ENCODE results near the gene SOX6.
"Not testable (repeated sequence)": the region's sequence is repeated elsewhere in the genome, so short reads cannot be mapped to it uniquely, and the experiment has no call there.

Gene SOX6

DNA sequence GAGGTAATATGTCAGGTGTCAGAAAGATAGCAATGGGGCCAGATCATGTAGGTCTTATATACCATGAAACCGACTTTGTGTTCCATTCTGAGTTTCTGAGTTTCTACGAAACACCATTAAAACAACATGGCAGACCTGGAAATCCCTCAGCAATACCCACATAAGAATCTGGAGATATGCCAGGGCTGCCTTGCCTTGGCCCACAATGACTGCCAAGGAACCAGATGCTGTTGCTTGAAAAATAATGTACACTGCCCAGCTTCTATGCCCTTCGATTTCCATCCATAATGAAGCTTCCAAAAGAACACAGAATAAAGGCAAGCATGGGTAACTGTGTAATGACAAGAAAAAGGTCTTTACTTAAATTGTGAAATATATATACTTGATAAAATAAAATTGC lies 277.4 kb downstream of the SOX6 start:
- no peaks in the 10 kb centered on the region for H3K27me3 Mint-ChIP-seq
- peaks cover 0 to 2% of the 10 kb centered on the region in 2 donors for H3K36me3 Mint-ChIP-seq
- DNase-seq = no peak
- H3K9me3 Mint-ChIP-seq = peaks cover 12 to 19% of the 10 kb centered on the region in 2 donors
- H3K27ac Mint-ChIP-seq = no peak overlapping the region
- no peak for ATAC-seq (replicated peaks)
- H3K4me1 Mint-ChIP-seq = no peaks in the 10 kb centered on the region
- no peak overlapping the region for H3K4me3 Mint-ChIP-seq

DNA sequence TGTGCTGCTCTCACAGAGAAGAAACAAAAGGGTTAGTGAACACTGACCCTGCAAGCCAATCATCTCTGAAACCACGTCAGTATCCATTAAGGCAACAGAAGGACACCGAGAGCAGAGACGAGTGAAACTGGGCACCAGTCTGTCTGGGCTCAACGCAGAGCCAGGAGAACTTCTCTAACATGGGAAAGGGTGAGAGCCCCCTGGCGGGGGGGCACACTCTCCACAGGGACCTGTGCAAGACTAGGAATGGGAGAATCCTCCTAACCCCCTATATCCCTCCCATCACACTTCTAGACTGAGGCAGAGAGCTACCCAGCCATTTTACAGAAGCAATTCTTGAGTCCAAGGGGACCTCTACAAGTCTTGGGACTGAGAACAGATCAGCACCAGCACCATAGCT lies 285.8 kb downstream of the SOX6 start:
- H3K9me3 Mint-ChIP-seq = peaks cover 10 to 20% of the 10 kb centered on the region in 2 donors

DNA sequence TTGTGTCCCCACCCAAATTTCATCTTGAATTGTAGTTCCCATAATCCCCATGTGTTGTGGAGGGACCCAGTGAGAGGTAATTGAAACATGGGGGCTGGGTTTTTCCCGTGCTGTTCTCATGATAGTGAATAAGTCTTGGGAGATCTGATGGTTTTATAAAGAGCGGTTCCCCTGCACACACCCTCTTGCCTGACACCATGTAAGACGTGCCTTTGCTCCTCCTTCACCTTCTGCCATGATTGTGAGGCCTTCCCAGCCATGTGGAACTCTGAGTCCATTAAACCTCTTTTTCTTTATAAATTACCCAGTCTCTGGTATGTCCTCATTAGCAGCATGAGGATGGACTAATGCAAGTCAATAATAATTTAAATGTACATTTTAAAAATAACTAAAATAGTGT lies 289.1 kb downstream of the SOX6 start:
- not testable (repeated sequence) for H3K9me3 Mint-ChIP-seq; H3K4me3 Mint-ChIP-seq; DNase-seq; H3K36me3 Mint-ChIP-seq; ATAC-seq (replicated peaks); H3K27me3 Mint-ChIP-seq; H3K27ac Mint-ChIP-seq; H3K4me1 Mint-ChIP-seq

More for the DNA sequence above, 285.8 kb downstream of the SOX6 start:
- no peaks in the 10 kb centered on the region for H3K27me3 Mint-ChIP-seq
- H3K4me1 Mint-ChIP-seq = no peaks in the 10 kb centered on the region
- DNase-seq = no peak
- peaks cover 0 to 2% of the 10 kb centered on the region in 2 donors for H3K36me3 Mint-ChIP-seq
- H3K27ac Mint-ChIP-seq = no peak overlapping the region
- no peak overlapping the region for H3K4me3 Mint-ChIP-seq
- no peak for ATAC-seq (replicated peaks)

DNA sequence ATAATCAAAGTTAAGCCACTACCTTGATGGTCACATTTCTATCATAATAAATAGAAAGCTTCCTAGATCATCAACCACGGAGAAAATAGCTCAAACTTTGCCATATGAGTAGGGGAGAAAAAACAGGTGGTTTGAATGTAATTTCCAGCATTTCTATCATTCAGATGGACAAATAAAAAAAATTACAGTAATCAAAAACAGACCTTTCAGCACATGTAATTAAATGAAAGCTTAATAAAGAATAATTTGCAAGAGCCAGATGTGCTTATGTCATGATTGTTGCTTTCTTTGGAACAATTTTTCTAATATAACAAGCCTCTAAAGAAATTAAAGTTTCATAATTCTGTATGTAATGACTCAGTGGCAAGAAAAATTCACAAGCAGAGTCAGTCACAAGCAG lies 297.0 kb downstream of the SOX6 start:
- peaks cover 3 to 6% of the 10 kb centered on the region in 2 donors for H3K9me3 Mint-ChIP-seq
- ATAC-seq (replicated peaks) (no peak), DNase-seq (no peak)
- no peaks in the 10 kb centered on the region for H3K27me3 Mint-ChIP-seq
- H3K4me1 Mint-ChIP-seq = no peaks in the 10 kb centered on the region
- no peaks in the 10 kb centered on the region for H3K36me3 Mint-ChIP-seq
- H3K27ac Mint-ChIP-seq = no peak overlapping the region
- H3K4me3 Mint-ChIP-seq = no peak overlapping the region

DNA sequence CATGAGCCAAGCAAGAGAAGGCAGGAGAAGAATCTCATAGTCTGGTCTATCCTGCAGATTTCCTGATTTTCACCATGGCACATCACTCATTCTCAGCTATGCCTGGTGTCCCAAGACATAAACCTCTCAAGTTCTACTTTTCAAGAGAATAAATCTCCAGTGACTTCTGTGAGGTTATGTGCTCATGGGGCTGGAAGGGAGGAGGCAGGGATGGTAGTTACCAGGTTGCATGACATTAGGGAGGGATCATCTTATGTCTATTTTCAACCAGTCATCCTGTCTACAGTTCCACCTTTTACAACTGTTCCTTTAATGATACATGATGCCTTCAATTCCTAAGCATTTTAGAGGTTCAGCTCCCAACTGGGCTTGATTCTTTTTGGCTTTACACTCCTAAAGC lies 297.7 kb downstream of the SOX6 start:
- Mint-ChIP-seq H3K4me1 (no peaks in the 10 kb centered on the region), H3K36me3 (no peaks in the 10 kb centered on the region), H3K27me3 (no peaks in the 10 kb centered on the region), H3K9me3 (peaks cover 3 to 6% of the 10 kb centered on the region in 2 donors), H3K4me3 (no peak overlapping the region), H3K27ac (no peak overlapping the region)
- ATAC-seq (replicated peaks) (no peak), DNase-seq (no peak)

DNA sequence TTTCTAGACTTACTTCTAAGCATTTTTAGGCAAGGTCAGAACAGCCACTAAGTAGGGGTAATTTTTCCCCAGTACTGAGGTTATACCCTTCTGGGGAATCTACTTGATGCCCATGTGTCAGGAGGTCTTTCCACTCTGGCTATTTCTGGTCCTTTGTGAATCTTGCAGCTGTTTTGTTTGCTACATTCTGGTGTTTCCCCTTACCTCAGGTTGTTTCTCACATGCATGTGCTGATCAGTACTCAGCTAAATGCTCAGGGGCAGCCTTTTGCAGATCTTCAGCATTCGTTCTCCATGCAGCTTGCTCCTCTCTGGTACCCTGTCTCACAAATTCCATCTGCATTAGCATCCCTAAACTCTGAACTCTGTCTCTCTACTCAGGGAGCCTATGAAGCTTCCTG lies 303.6 kb downstream of the SOX6 start:
- peaks cover 0 to 3% of the 10 kb centered on the region in 2 donors for H3K9me3 Mint-ChIP-seq
- H3K4me3 Mint-ChIP-seq = no peak overlapping the region
- no peak overlapping the region for H3K27ac Mint-ChIP-seq
- H3K27me3 Mint-ChIP-seq = no peaks in the 10 kb centered on the region
- no peaks in the 10 kb centered on the region for H3K36me3 Mint-ChIP-seq
- no peaks in the 10 kb centered on the region for H3K4me1 Mint-ChIP-seq
- no peak for DNase-seq
- ATAC-seq (replicated peaks) = no peak

DNA sequence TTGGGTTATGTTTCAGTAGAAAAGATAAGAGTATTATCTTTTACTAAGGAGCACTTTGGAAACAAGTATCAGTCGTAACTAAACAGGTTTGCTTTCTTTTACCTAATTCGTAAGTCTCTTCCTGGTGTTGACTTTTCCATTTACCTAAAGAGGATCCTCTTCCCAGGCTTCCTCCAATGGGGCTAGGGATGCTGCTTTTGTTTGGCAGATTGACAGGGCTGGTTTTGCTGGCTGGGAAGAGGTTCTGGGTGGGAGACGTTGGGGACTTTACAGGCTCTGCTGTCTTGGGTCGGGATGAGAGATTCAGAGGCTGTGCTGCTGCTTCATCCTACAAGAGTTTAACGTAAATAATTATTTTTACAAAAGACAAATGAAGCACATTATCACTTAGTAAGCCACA lies 306.7 kb downstream of the SOX6 start:
- H3K4me3 Mint-ChIP-seq = no peak overlapping the region
- H3K27me3 Mint-ChIP-seq = no peaks in the 10 kb centered on the region
- no peak overlapping the region for H3K27ac Mint-ChIP-seq
- H3K36me3 Mint-ChIP-seq = no peaks in the 10 kb centered on the region
- peaks cover 0 to 3% of the 10 kb centered on the region in 2 donors for H3K9me3 Mint-ChIP-seq
- H3K4me1 Mint-ChIP-seq = no peaks in the 10 kb centered on the region
- DNase-seq (no peak), ATAC-seq (replicated peaks) (no peak)

DNA sequence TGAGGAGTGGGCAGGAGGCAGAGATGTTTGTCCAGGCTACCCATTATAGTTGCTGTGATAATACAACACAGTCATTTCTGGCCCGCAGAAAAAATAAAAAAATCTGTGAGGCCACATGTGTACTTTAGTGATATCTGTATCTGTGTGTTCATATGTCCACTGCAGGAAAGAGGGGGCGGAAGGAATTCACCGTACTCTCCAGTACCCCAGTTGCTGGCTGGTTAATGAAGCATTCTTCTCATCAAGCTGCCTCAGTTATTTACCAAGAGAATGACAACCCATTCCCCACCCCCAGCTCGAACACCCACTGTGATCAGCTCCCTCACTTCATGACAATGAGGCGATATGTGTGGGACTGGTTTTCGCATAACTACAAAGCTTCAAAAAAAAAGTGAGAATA lies 309.3 kb downstream of the SOX6 start:
- H3K27me3 Mint-ChIP-seq = no peaks in the 10 kb centered on the region
- H3K36me3 Mint-ChIP-seq = no peaks in the 10 kb centered on the region
- DNase-seq (no peak), ATAC-seq (replicated peaks) (no peak)
- no peaks in the 10 kb centered on the region for H3K4me1 Mint-ChIP-seq
- no peak overlapping the region for H3K4me3 Mint-ChIP-seq
- no peak overlapping the region for H3K27ac Mint-ChIP-seq
- no peaks in the 10 kb centered on the region for H3K9me3 Mint-ChIP-seq

DNA sequence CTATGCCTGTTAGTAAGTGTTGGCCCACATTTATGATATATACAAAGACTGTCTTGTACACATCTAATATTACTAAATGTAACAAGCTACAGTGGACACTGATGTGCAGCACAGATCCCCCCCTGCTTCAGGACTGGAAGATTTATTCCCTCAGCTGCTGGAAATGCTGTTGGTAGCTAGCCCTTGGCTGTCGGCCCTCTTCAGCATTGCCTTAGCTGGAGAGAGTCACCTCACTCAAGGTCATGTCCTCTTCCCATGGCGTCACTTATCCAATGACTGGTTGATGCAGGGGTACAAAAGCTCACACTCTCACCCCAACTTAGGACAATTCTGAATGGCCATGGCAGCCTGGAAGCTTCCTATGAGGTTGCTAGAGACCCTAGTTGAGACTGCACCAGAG lies 312.7 kb downstream of the SOX6 start:
- DNase-seq = no peak
- H3K36me3 Mint-ChIP-seq = no peaks in the 10 kb centered on the region

DNA sequence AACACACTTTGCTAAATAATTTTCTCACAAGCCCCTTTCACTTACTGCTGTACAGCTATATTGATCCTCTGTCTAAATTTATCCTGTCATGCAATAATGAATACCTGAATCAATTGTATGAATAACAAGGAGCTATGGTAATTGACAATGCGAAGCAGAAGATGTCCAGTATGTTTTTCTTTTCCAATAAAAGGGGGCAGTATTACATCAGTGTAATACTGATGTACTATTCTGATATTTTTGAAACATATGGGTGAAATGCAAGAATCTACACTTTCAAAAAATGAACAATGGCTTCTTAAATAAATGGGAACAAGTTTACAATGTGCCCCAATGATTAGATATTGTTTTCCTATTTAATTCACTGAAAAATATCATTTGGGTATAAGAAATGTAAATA lies 315.1 kb downstream of the SOX6 start:
- Mint-ChIP-seq H3K9me3 (no peaks in the 10 kb centered on the region), H3K4me1 (no peaks in the 10 kb centered on the region)

More for the DNA sequence above, 312.7 kb downstream of the SOX6 start:
- H3K4me3 Mint-ChIP-seq = no peak overlapping the region
- H3K4me1 Mint-ChIP-seq = no peaks in the 10 kb centered on the region
- ATAC-seq (replicated peaks) = no peak
- H3K27me3 Mint-ChIP-seq = no peaks in the 10 kb centered on the region
- H3K27ac Mint-ChIP-seq = no peak overlapping the region
- H3K9me3 Mint-ChIP-seq = no peaks in the 10 kb centered on the region

DNA sequence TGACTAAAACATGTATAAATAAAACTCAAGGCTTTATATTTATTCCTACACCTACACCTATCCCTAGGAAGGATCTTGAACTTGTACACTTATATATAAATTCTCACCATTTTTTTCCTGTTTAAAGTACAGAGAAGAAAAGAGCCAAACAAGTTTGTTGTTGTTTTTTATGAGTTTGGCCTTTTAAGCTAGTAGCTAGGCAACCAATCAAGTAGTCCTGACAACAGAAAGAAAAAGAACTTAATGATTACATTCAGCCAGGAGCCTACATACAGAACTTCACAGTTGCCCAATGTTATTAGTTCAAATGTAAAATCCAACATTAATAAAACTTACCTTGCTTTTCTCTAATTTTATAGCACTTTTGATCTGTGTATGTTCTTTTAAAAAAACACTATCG lies 316.2 kb downstream of the SOX6 start:
- no peak for DNase-seq
- H3K9me3 Mint-ChIP-seq = no peaks in the 10 kb centered on the region
- no peak for ATAC-seq (replicated peaks)
- H3K36me3 Mint-ChIP-seq = no peaks in the 10 kb centered on the region
- no peak overlapping the region for H3K4me3 Mint-ChIP-seq
- no peaks in the 10 kb centered on the region for H3K4me1 Mint-ChIP-seq
- H3K27me3 Mint-ChIP-seq = no peaks in the 10 kb centered on the region
- H3K27ac Mint-ChIP-seq = no peak overlapping the region

More for the DNA sequence above, 315.1 kb downstream of the SOX6 start:
- Mint-ChIP-seq H3K27me3 (no peaks in the 10 kb centered on the region), H3K27ac (no peak overlapping the region), H3K36me3 (no peaks in the 10 kb centered on the region), H3K4me3 (no peak overlapping the region)
- DNase-seq (no peak), ATAC-seq (replicated peaks) (no peak)

DNA sequence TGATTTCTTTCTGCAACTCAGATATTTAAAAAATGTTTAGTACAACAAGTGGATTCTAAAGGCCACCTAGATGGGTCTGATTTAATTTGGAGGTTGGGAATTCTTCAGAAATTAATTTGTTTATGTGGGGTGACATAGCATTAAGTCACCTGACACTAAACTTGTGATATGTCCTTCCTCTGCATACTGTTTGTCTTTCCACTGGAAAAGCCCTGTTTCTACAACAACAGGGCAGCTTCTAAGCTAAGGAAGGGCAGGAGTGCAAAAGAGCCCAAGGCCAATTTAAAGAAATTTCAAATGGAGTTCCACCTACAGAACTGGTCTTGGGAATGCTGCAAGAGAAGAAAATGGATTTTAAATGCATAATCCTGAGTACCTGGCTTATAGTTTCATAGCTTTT lies 319.2 kb downstream of the SOX6 start:
- H3K27ac Mint-ChIP-seq = no peak overlapping the region
- H3K27me3 Mint-ChIP-seq = no peaks in the 10 kb centered on the region
- ATAC-seq (replicated peaks) = no peak
- no peaks in the 10 kb centered on the region for H3K4me1 Mint-ChIP-seq
- H3K4me3 Mint-ChIP-seq = no peak overlapping the region
- no peaks in the 10 kb centered on the region for H3K36me3 Mint-ChIP-seq
- H3K9me3 Mint-ChIP-seq = no peaks in the 10 kb centered on the region
- no peak for DNase-seq

DNA sequence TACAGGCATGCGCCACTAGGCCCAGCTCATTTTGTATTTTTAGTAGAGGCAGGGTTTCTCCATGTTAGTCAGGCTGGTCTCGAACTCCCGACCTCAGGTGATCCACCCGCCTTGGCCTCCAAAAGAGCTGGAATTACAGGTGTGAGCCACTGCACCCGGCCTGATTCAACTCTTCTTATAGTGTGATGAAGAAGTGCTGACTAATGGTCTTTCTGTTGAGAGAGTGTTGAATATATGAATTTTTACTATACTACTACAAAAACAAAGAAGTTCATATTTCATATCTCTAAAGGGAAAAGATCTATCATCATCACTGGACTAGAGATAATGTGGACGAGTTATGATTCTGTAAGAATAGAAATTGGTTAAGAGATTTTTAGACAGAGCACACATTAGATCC lies 320.1 kb downstream of the SOX6 start:
- Mint-ChIP-seq H3K36me3 (no peaks in the 10 kb centered on the region), H3K9me3 (no peaks in the 10 kb centered on the region), H3K27me3 (no peaks in the 10 kb centered on the region), H3K4me1 (no peaks in the 10 kb centered on the region), H3K27ac (no peak overlapping the region), H3K4me3 (no peak overlapping the region)
- DNase-seq (no peak), ATAC-seq (replicated peaks) (no peak)

DNA sequence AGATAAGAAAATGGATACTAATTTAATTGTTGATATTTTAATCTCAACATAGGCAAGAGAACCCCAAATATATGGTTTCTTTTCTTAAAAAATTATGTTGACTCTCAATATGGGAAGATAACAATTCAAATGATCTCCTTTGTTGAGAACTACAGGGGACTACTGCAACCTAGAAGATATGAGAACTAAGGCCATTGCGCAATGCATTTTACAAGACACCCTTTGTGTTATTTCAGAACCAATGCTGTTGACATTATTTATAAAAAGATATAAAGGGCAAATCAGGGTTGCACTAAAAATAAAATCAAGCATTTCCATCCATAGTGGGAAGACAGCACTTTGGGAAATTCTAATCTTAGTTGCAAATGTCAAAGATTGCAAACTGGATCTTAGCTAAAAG lies 322.3 kb downstream of the SOX6 start:
- Mint-ChIP-seq H3K27ac (no peak overlapping the region), H3K27me3 (no peaks in the 10 kb centered on the region), H3K36me3 (no peaks in the 10 kb centered on the region), H3K4me1 (no peaks in the 10 kb centered on the region), H3K9me3 (no peaks in the 10 kb centered on the region), H3K4me3 (no peak overlapping the region)
- no peak for ATAC-seq (replicated peaks)
- no peak for DNase-seq

DNA sequence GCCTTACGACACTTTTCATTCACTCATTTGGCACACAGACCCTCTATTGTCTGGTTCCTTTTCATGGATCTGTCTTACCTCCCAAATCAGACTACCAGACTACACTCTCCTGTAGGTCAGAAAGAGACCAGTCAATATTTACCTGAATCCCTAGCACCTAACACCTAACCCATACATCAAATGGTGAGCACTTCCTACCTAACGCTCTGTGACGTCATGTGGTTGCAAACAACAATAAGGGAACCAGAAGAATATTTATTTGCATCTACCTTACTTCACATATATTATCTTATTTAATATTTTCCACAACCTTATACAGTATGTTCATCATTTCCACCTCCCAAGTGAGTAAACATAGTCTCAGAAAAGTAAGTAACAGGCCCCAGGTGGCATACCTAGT lies 323.4 kb downstream of the SOX6 start:
- ATAC-seq (replicated peaks) = no peak
- no peak overlapping the region for H3K27ac Mint-ChIP-seq
- no peaks in the 10 kb centered on the region for H3K36me3 Mint-ChIP-seq
- no peaks in the 10 kb centered on the region for H3K9me3 Mint-ChIP-seq
- no peak for DNase-seq
- H3K27me3 Mint-ChIP-seq = no peaks in the 10 kb centered on the region
- H3K4me1 Mint-ChIP-seq = no peaks in the 10 kb centered on the region
- no peak overlapping the region for H3K4me3 Mint-ChIP-seq

DNA sequence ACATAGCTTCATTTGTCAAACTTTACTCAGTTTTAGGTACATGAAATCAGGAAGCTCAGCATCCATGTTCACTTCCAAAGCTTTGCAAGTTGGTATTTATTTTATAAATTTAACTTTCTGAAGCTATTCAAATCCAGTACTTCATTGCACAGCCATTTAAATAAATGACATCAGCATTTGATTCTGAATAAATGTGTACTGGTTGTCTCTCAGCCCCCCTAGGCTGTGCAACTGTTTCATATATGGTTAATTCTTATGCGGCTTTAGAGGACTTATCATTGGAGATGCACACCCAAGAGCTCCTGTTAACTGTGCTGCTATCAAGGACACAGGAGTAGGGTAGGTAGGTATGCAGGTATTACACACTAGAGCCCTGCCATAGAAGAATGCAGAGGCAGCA lies 325.1 kb downstream of the SOX6 start:
- Mint-ChIP-seq H3K27me3 (no peaks in the 10 kb centered on the region), H3K4me3 (no peak overlapping the region), H3K27ac (no peak overlapping the region), H3K36me3 (no peaks in the 10 kb centered on the region), H3K4me1 (no peaks in the 10 kb centered on the region), H3K9me3 (no peaks in the 10 kb centered on the region)
- no peak for ATAC-seq (replicated peaks)
- no peak for DNase-seq

Measured in stimulated activated naive B cell treated with anti-CD40 and anti-IgM and Interleukin-4, amounts not matched to agents 10 μg/mL and 1 μg/mL and 100 μg/mL, for 72 hours (primary cell).